KOPT-K1 (cell line): ENCODE measurements around the gene BARX1.

ENCODE experiments used
- H3K27ac ChIP-seq: fragments of 200-600 bp; sonication (generic); 2 replicates; pipeline ENCODE4 v1.5.1; 2016; ENCODE audit warnings: antibody characterized with exemption, mild to moderate bottlenecking, low read depth, low read length; ENCODE audit not compliant: poor library complexity, severe bottlenecking
- H3K36me3 ChIP-seq: fragments of 200-600 bp; sonication (generic); 2 replicates; pipeline ENCODE4 v1.5.1; 2017; ENCODE audit warnings: antibody characterized with exemption, mild to moderate bottlenecking, low read length, moderate library complexity; ENCODE audit not compliant: insufficient read depth
- H3K9me3 ChIP-seq: fragments of 200-600 bp; sonication (generic); 2 replicates; pipeline ENCODE4 v1.5.1; 2017; ENCODE audit warnings: antibody characterized with exemption, low read length, mild to moderate bottlenecking; ENCODE audit not compliant: insufficient read depth, poor library complexity, severe bottlenecking

Gene BARX1

GRCh38 chr9:93905473-93906133 lies 49.6 kb downstream of the BARX1 start:
- H3K9me3 ChIP-seq, result no peaks in the 10 kb centered on the region
- H3K27ac ChIP-seq, result no peak overlapping the region
- no peaks in the 10 kb centered on the region for H3K36me3 ChIP-seq

- no peak overlapping the region for H3K27ac ChIP-seq
Observed at GRCh38 chr9:93904649-93905472, 50.3 kb downstream of the BARX1 start.

GRCh38 chr9:93903886-93904648 lies 51.1 kb downstream of the BARX1 start:
- Histone ChIP-seq H3K27ac (no peak overlapping the region), H3K36me3 (no peaks in the 10 kb centered on the region), H3K9me3 (no peaks in the 10 kb centered on the region)

More at GRCh38 chr9:93904649-93905472, 50.3 kb downstream of the BARX1 start:
- no peaks in the 10 kb centered on the region for H3K36me3 ChIP-seq
- H3K9me3 ChIP-seq, result no peaks in the 10 kb centered on the region

- no peaks in the 10 kb centered on the region for H3K36me3 ChIP-seq
- no peak overlapping the region for H3K27ac ChIP-seq
- H3K9me3 ChIP-seq, result no peaks in the 10 kb centered on the region
Observed at GRCh38 chr9:93902780-93903655, 52.1 kb downstream of the BARX1 start.

- Histone ChIP-seq H3K36me3 (no peaks in the 10 kb centered on the region), H3K9me3 (no peaks in the 10 kb centered on the region), H3K27ac (no peak overlapping the region)
Observed at GRCh38 chr9:93902051-93902779, 52.9 kb downstream of the BARX1 start.
